SU-DHL-6 (cell line): ENCODE measurements around the gene KAZN.

Source experiments
- H2AFZ ChIP-seq: fragments of 200-600 bp; sonication (generic); 2 replicates; pipeline ENCODE4 v1.6.1; 2014; ENCODE audit warnings: low read depth, mild to moderate bottlenecking, moderate library complexity, mixed read lengths, antibody characterized with exemption, low read length; ENCODE audit not compliant: severe bottlenecking
- H3F3A ChIP-seq: fragments of 200-600 bp; shearing (Covaris generic); 2 replicates; pipeline ENCODE4 v1.6.0; 2016; ENCODE audit warnings: antibody characterized with exemption, mild to moderate bottlenecking; ENCODE audit not compliant: insufficient read depth
- H3K27ac ChIP-seq: fragments of 200-600 bp; sonication (generic); 2 replicates; pipeline ENCODE4 v1.5.1; 2016; ENCODE audit warnings: low read depth, mild to moderate bottlenecking, low read length, moderate library complexity, mixed read lengths
- H3K27me3 ChIP-seq: fragments of 200-600 bp; sonication (generic), shearing (Covaris generic); 2 replicates; pipeline ENCODE4 v1.6.0; 2014; ENCODE audit warnings: mild to moderate bottlenecking, low read length
- H3K36me3 ChIP-seq: fragments of 200-600 bp; sonication (generic); 2 replicates; pipeline ENCODE4 v1.6.1; 2014; ENCODE audit warnings: mild to moderate bottlenecking, low read length, mixed read lengths
- H3K4me2 ChIP-seq: fragments of 300-600, 200-600 bp; shearing (Covaris generic), sonication (generic); 2 replicates; pipeline ENCODE4 v1.6.0; 2014; ENCODE audit warnings: low read length, low read depth, mild to moderate bottlenecking; ENCODE audit not compliant: poor library complexity, severe bottlenecking
- H3K4me3 ChIP-seq: fragments of 200-600 bp; sonication (generic); 2 replicates; pipeline ENCODE4 v1.5.1; 2014; ENCODE audit warnings: antibody characterized with exemption, low read length, mild to moderate bottlenecking, mixed read lengths; ENCODE audit not compliant: insufficient read depth, poor library complexity, severe bottlenecking
- H3K79me2 ChIP-seq: fragments of 200-600 bp; sonication (generic); 2 replicates; pipeline ENCODE4 v1.6.1; 2014; ENCODE audit warnings: mild to moderate bottlenecking, low read length, moderate library complexity; ENCODE audit not compliant: insufficient read depth
- H3K9ac ChIP-seq: fragments of 200-600 bp; sonication (generic); 2 replicates; pipeline ENCODE4 v1.7.0; 2014; ENCODE audit warnings: mild to moderate bottlenecking, low read length
- H3K9me2 ChIP-seq: fragments of 200-600 bp; sonication (generic); replicated peaks from 2 replicates; pipeline ENCODE4 v1.6.1; 2014; ENCODE audit warnings: low read length; ENCODE audit not compliant: insufficient read depth
- H3K9me3 ChIP-seq: fragments of 200-600 bp; sonication (generic); 2 replicates; pipeline ENCODE4 v1.6.1; 2014; ENCODE audit warnings: low read length, mixed read lengths; ENCODE audit not compliant: insufficient read depth
- H4K20me1 ChIP-seq: fragments of 200-600 bp; sonication (generic); 2 replicates; pipeline ENCODE4 v1.6.1; 2014; ENCODE audit warnings: low read depth, mild to moderate bottlenecking, antibody characterized with exemption, low read length, moderate library complexity, mixed read lengths
- CTCF ChIP-seq: fragments of 200-600 bp; sonication (generic); IDR thresholded peaks from one replicate; pipeline ENCODE4 v1.5.1; 2017; ENCODE audit warnings: antibody characterized with exemption, mild to moderate bottlenecking, low read length, moderate library complexity; ENCODE audit not compliant: insufficient read depth, poor library complexity, severe bottlenecking
- EZH2phosphoT487 ChIP-seq: fragments of 200-600 bp; sonication (generic), shearing (Covaris generic); conservative IDR thresholded peaks from 2 replicates; pipeline ENCODE4 v1.6.1; 2018; ENCODE audit warnings: mild to moderate bottlenecking, antibody characterized with exemption, low read length, moderate library complexity, mixed read lengths

The KAZN gene

GRCh38 chr1:14748977-14749376 lies 150.5 kb downstream of the KAZN start:
- Histone ChIP-seq H2AFZ (no peak overlapping the region), H3F3A (no peaks in the 10 kb centered on the region), H3K79me2 (no peaks in the 10 kb centered on the region), H3K27ac (no peak overlapping the region), H3K9me3 (no peaks in the 10 kb centered on the region), H3K36me3 (no peaks in the 10 kb centered on the region), H3K27me3 (no peaks in the 10 kb centered on the region), H3K4me2 (no peak overlapping the region), H4K20me1 (no peaks in the 10 kb centered on the region), H3K4me3 (no peak overlapping the region), H3K9me2 (no peaks in the 10 kb centered on the region), H3K9ac (no peak overlapping the region)
- TF ChIP-seq CTCF (no peak), EZH2phosphoT487 (no peak)

DNA sequence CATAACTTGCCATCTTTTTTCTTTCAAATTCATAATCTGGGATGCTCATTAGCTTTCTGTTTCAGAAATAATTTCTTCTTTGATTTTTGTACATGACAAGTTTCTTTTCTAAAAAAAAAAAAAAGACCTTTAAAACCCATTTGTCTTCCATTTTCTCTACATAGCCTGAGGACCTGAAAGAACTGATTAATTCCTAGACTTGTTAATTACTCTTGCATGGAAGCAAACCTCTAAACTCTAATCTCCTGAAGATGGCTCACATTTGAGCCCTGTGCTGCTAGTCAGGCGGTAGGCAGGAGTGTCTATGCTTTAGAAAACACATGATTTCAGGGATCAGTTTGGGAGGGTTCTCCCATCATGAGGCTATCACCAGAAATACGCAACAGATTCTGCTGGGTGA lies 152.0 kb downstream of the KAZN start:
- Histone ChIP-seq H3K27me3 (no peaks in the 10 kb centered on the region), H3F3A (no peaks in the 10 kb centered on the region), H2AFZ (no peak overlapping the region), H3K9me2 (no peaks in the 10 kb centered on the region), H3K4me2 (no peak overlapping the region), H3K9ac (no peak overlapping the region), H3K36me3 (no peaks in the 10 kb centered on the region), H3K9me3 (no peaks in the 10 kb centered on the region), H3K79me2 (no peaks in the 10 kb centered on the region), H4K20me1 (no peaks in the 10 kb centered on the region), H3K4me3 (no peak overlapping the region), H3K27ac (no peak overlapping the region)
- no peak for TF ChIP-seq CTCF
- TF ChIP-seq EZH2phosphoT487: no peak

DNA sequence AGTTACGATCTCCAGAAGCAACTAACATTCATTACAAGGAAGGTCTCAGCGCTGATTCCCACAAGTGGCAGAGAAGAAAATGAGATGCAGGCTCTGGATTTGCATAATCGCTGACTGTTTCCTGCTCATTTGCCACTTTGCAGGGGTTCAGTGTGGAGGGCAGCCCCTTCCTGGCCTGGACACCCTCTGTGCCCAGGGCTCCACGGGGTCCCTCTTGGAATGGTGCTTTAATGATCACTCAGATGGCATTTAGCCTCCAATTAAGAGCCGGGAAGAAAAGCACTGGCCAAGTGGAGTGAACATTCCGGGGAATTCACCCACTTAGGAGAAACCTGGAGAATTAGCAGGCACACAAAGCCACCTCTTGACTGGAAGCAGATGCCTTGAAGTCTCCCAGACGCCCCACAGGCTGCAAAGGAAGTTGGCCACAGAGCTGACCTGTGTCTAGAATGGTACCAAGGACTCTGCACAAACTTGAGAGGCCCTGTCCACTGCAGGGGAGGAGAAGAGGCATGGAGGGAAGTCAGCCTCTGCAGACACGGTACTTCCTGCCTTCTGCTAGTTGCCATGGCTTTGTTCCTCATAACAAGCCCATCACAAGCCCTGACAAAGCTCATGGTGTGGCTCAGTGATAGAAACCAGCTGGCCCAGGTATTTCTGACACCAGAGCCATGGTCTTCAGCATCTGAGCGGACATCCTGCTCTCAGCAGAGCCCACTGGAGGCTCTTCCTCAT lies 157.2 kb downstream of the KAZN start:
- no peaks in the 10 kb centered on the region for H3F3A ChIP-seq
- H3K9me3 ChIP-seq: no peaks in the 10 kb centered on the region
- TF ChIP-seq CTCF (no peak), EZH2phosphoT487 (no peak)
- no peak overlapping the region for H3K4me3 ChIP-seq
- 0 out of 2 replicates have a peak, but pooled peaks cover 3% of the 10 kb centered on the region for H3K27me3 ChIP-seq
- no peaks in the 10 kb centered on the region for H4K20me1 ChIP-seq
- no peaks in the 10 kb centered on the region for H3K79me2 ChIP-seq
- no peak overlapping the region for H3K9ac ChIP-seq
- H3K36me3 ChIP-seq: no peaks in the 10 kb centered on the region
- no peaks in the 10 kb centered on the region for H3K9me2 ChIP-seq
- no peak overlapping the region for H3K27ac ChIP-seq
- H2AFZ ChIP-seq: no peak overlapping the region
- H3K4me2 ChIP-seq: no peak overlapping the region
